ENCODE measurements around the gene MAN1A1.

The MAN1A1 gene

GRCh38 chr6:119346450-119346849 is 3.1 kb downstream of the MAN1A1 start:
- DNase-seq (ENCODE audit: low spot score): no peak

- no peak for DNase-seq (ENCODE audit: low spot score)
Observed at GRCh38 chr6:119345114-119345513, 4.4 kb downstream of the MAN1A1 start.

- no peak for DNase-seq (ENCODE audit: low spot score)
Observed at GRCh38 chr6:119344306-119344705, 5.3 kb downstream of the MAN1A1 start.

GRCh38 chr6:119343573-119344146 is 5.9 kb downstream of the MAN1A1 start:
- no peak for DNase-seq (ENCODE audit: low spot score)

GRCh38 chr6:119343167-119343566 is 6.4 kb downstream of the MAN1A1 start:
- no peak for DNase-seq (ENCODE audit: low spot score)

- no peak for DNase-seq (ENCODE audit: low spot score)
Observed at GRCh38 chr6:119342430-119342829, 7.1 kb downstream of the MAN1A1 start.

GRCh38 chr6:119340796-119341487 is 8.6 kb downstream of the MAN1A1 start:
- no peak for DNase-seq (ENCODE audit: low spot score)

- DNase-seq (ENCODE audit: low spot score): no peak
Observed at GRCh38 chr6:119339941-119340456, 9.6 kb downstream of the MAN1A1 start.

- no peak for DNase-seq (ENCODE audit: low spot score)
Observed at GRCh38 chr6:119337762-119338161, 11.8 kb downstream of the MAN1A1 start.

GRCh38 chr6:119337252-119337651 is 12.3 kb downstream of the MAN1A1 start:
- no peak for DNase-seq (ENCODE audit: low spot score)

GRCh38 chr6:119334535-119335264 is 14.9 kb downstream of the MAN1A1 start:
- DNase-seq (ENCODE audit: low spot score): no peak

- peak; percentile 51 for DNase-seq (ENCODE audit: low spot score)
Observed at GRCh38 chr6:119333707-119334295, 15.8 kb downstream of the MAN1A1 start.

GRCh38 chr6:119333063-119333609 is 16.4 kb downstream of the MAN1A1 start:
- no peak for DNase-seq (ENCODE audit: low spot score)

GRCh38 chr6:119331663-119332286 is 17.8 kb downstream of the MAN1A1 start:
- DNase-seq (ENCODE audit: low spot score): no peak

GRCh38 chr6:119330520-119331113 is 18.9 kb downstream of the MAN1A1 start:
- no peak for DNase-seq (ENCODE audit: low spot score)

- no peak for DNase-seq (ENCODE audit: low spot score)
Observed at GRCh38 chr6:119329794-119330180, 19.8 kb downstream of the MAN1A1 start.

GRCh38 chr6:119328892-119329793 is 20.4 kb downstream of the MAN1A1 start:
- no peak for DNase-seq (ENCODE audit: low spot score)

- no peak for DNase-seq (ENCODE audit: low spot score)
Observed at GRCh38 chr6:119328254-119328653, 21.3 kb downstream of the MAN1A1 start.

GRCh38 chr6:119327810-119328209 is 21.8 kb downstream of the MAN1A1 start:
- DNase-seq (ENCODE audit: low spot score): no peak

GRCh38 chr6:119326291-119327005 is 23.1 kb downstream of the MAN1A1 start:
- no peak for DNase-seq (ENCODE audit: low spot score)
